HG03135 (cell line): Measurements from ENCODE around the gene ST6GAL1.

ENCODE experiments used
- ATAC-seq: cut with Tn5 transposase; IDR thresholded peaks from one replicate; pipeline ENCODE4 v1.9.1; 2021; ENCODE audit warnings: mild to moderate bottlenecking, moderate library complexity; ENCODE audit not compliant: unreplicated experiment

ST6GAL1 gene

DNA sequence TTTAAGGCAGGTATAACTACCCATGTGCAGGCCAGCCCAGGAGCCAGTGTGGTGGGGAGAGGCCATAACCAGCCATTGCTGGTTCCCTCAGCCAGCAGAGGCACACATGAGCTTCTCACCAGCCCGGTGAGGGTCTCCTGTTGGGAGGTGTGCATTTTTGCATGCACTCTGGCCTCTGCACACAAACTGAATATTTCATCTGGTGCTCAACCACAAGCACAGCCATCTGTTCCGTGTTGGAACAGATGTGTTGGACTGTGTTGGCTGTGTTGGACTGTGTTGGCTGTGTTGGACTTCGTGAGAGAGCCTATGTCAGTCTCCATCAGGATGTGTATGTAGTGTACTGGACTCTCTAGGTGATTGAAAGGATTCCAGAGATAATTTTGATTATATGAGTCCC is 141.8 kb downstream of the ST6GAL1 start:
- no peak for ATAC-seq

DNA sequence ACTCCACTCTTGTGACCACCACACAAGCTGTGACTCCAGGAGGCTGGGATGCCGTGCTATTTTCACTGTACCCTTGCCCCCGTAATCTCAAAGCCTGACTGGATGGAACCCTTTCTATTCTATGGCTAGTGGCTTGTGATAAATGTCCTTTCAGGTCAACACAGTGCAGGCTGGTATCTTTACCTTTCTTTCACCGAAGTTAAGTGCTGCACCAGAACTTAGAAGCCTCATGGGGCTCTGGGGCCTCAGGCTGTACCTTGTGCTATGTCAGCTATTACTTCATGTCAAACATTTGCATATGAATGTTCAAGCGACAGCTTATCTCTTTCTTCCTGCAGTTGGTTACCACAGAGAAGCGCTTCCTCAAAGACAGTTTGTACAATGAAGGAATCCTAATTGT is 142.2 kb downstream of the ST6GAL1 start:
- no peak for ATAC-seq

DNA sequence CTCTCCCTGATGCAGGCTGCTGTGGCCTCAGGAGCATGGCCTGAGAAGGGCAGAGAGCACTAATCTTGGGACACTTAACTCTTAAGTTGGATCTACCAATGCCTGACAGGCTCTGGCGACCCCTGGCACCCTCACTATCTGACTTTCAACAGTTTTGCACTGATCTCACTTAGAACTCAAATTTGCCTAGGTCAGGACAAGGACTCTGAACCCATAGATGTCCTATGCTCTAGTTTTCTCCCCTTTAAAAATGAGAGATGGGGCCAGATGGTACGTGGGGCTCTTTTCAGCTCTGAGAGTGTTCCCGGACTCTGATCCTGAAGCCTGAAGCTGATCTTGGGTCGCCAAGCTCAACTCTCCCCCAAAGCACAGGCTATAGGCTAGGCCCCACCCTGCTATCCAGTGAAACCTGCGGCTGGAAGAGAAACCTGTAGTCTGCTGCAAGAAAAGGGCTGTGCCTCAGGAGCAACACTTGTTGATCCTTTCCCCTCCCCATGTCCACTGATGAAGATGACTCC is 143.3 kb downstream of the ST6GAL1 start:
- no peak for ATAC-seq

DNA sequence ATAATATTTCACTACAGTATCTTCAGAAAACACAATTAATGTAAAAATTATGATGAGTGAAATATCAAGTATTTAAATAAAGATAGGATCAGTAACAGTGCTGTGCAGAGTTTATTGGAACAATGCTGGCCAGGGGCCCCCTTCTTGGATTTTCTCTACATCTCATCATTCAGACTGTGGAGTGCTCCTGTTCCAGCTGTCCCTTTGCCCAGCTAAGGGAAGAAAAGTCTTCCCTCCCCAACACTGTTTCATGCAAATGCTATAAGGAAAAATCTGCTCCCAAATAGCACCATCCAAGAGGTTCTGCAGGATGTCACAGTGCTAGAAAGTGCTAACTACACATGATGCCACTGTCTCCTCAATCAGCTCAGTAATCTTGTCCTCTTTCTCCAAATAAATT is 144.5 kb downstream of the ST6GAL1 start:
- ATAC-seq: no peak

DNA sequence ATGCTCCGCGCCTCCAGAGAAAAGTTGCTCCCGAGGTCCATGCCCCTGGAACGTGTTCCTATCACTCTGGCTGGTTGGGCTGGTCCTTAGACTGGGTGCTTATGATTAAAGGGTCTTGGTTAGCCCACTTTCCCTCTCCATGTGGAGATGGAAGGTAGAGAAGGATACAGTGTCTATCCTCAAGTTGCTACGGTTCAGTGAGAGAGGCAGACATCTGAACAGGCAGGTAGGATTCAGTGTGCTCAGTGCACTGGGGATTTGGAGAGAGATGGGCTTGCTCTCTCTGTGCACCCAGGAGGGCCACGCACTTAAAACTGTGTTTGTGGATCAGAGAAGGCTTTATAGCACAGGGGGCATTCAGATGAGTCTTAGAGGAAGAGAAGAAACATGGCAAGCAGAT is 146.0 kb downstream of the ST6GAL1 start:
- ATAC-seq: no peak

DNA sequence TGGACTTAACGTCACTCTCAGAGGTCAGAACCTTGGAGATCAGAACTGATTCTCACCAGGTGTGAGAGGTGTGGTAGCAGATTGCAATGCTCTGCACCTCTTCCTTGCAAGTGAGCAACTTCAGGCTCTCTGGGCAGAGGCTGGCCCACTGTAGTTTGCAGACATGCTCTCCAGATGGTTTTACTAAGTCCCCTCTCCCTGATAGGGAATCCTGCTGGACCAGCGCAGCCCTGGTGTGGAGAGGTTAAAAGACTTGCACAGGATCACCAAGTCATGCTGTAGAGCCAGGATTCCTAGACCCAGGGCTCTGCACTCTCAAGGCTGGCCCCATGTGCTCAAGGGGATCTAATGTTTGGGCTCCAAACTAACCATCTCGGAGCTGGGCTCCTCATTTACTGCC is 146.8 kb downstream of the ST6GAL1 start:
- no peak for ATAC-seq

DNA sequence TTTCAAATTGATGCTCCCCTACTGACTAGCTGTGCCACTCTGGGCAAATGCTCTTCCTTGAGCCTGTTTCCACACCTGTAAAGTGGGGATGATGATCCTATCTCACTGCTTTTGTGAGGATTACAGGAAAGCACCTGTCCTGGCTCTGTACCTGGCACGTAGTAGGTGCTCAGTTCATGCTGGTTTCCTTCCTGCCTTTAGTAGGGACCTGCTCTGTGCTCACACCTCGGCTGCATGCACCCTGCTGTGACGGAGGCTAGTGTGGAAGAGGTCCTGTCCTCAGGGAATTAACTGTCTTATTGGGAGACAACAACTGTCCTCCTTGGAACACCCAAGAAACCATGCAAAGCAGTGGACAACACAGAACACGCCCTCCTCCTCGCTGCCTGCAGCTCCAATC is 147.2 kb downstream of the ST6GAL1 start:
- ATAC-seq: no peak

DNA sequence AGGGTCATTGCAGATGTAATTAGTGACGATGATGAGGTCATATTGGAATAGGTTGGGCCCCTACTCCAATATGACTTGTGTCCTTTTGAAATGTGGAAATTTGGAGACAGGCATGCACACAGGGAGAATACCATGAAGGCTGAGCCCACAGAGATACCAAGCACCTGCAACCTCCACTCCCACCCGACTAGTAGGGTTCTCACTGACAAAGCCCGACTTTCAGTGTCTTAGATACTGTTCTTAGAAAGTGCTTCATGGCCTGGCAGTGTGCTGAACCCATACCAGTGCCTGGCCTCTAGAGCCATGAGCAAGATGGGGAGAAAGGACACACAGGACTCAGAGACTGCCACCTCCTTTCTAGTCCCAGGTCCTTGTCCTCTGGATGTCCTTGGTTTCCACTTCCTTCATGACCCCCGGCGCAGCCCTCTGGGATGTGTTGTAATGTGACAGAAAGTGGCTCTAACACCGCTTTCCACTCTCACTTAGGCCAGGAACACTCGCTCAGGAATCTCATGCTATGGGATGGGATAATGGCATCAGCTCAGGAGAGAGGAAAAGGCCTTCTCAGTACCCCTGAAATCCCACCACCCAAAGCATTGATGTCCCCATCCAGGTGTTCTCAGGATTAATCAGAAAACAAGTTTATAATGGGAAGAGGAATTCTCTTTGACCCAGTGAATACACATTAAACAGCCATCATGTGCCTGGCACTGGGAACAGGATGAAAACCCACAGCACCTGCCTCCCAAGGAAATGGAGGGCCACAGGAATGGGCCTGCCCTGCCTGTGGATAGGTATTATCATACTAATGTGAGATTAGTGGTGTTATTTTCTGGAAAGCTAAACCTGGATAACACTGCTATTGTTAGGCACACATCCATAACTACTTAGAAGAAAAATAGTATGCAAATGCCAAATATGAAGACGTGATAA is 149.0 kb downstream of the ST6GAL1 start:
- ATAC-seq: no peak

DNA sequence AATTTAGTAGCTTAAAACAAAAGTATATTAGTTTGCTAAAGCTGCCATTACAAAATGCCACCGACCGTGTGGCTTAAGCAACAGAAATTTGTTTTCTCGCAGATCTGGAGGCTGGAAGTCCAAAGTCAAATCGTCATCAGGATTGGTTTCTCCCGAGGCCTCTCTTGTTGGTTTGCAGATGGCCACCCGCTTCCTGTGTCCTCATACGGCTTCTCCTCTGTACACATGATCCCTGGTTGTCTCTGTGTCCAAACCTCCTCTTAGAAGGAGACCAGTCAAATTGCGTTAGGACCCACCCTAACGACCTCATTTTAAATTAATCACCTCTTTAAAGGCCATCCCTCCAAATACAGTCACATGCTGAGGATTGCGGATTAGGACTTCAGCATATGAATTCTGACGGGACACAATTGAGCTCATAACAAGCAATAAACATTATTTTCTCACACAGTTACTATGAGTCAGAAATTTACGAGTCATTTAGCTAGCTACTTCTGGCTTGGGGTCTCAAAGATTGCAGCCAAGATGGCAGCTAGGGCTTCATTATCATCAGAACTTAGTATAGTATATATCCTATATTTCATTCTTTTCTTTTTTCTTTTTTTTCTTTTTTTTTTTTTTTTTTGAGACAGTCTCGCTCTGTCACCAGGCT is 150.6 kb downstream of the ST6GAL1 start:
- no peak for ATAC-seq

DNA sequence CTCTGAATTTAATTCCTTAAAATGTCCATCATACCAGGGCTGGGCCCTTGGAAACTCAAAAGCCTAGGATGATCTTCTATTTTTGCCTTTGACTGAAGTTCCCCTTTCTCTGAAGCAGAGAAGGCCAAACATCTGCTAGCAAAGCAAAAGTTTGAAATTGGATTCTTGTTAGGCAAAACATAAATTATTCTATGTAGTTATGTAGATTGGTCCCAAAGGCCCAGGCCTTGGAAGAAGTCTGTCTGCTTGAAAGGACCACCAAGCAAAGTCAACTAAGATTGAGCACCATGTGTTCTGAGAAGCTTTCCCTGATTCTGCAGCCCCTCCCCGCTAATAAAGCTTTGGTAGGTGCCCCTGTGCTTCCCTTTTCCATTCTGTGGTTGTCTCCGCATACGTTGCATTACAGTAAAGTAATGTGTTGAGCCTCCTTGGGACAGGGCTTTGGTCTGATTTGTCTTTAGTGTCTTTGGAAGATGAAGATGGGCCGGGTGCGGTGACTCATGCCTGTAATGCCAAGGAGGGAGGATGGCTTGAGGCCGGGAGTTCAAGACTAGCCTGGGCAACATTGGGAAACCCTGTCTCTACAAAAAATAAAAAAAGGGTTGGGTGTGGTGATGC is 152.5 kb downstream of the ST6GAL1 start:
- ATAC-seq: no peak

DNA sequence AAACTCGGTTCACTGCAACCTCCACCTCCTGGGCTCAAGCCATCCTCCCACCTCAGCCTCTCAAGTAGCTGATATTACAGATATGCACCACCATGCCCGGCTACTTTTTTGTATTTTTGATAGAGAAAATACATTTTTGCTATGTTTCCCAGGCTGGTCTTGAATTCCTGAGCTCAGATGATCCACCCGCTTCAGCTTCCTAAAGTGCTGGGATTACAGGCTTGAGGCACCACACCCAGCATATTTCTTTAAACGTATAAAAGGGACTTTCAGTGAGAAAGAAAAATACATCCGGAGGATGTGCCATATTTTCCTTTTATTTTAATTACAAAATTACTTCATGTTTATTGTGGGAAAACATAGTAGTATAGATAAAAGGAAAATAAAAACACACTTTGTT is 153.8 kb downstream of the ST6GAL1 start:
- ATAC-seq: no peak

DNA sequence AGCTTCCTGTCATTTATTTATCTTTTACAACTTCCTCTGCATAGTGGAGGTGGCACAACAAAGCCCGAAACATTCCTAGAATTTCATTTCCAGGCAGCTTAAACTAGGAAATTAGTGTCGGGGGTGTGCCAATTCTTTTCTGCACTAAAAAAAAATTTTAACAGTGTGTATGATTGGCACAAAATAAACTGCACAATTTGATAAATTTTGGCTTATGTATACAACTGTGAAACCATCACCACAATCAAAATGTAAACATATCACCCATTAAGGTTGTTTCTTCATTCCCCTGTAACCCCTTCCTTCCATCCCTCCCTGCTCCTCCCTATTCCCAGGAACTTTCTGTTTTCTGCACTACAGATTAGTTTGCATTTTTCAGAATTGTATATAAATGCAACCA is 154.3 kb downstream of the ST6GAL1 start:
- ATAC-seq: no peak

DNA sequence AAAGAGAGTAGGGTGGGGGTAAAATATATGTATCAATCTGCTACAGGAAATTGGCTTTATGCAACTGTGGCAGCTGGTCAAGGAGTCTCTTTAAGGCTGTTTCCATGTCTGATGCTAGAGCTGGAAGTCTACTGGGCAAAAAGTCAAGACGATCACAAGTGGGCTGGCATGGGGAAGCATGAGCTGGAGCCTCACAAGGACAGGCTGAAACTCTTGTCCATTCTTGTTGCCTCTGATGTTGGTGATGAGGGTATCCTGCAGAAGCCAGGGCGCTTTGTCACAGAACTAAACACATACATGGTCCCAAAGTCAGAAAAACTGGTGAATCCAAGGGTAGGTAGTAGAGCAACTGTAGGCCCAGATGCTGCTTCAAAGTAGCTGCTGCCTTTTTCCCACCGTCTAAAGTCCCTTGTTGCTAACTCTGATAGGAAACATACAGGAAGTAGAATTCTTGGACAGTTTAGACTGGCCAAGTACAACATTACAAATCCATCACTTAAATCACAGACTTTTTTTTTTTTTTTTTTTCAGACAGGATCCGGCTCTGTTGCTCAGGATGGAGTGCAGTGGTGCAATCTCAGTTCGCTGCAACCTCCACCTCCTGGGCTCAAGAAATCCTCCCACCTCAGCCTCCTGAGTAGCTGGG is 154.8 kb downstream of the ST6GAL1 start:
- ATAC-seq: no peak

DNA sequence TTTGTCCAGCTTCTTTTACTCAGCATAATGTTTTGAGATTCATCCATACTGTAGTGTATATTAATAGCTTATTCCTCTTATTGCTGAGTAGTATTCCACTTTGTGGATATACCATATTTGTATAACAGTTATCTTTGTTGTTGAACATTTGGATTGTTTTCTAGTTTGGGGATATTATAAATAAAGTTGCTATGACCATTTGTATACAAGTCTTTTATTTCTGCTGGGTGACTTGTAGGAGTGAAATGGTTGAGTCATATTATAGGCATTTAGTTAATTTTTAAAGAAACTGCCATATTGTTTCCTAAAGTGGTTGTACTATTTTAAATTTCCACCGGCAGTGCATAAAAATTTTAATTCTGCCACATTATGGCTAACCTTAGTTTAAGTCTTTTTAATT is 155.6 kb downstream of the ST6GAL1 start:
- ATAC-seq: no peak

DNA sequence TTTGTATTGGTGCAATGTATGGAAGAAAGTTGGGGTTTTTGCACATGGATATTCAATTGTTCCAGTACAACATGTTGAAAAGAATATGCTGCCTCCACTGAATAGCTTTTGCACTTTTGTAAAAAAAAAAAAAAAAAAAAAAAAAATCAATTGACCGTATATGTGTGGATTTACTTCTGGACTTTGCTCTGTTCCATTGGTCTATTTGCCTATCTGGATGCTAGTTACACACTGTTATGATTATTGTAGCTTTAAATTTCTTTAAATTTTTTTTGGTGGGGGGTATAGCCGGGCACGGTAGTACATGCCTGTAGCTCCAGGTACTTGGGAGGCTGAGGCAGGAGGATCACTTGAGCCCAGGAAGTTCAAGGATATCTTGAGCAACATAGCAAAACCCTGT is 156.5 kb downstream of the ST6GAL1 start:
- ATAC-seq: no peak

DNA sequence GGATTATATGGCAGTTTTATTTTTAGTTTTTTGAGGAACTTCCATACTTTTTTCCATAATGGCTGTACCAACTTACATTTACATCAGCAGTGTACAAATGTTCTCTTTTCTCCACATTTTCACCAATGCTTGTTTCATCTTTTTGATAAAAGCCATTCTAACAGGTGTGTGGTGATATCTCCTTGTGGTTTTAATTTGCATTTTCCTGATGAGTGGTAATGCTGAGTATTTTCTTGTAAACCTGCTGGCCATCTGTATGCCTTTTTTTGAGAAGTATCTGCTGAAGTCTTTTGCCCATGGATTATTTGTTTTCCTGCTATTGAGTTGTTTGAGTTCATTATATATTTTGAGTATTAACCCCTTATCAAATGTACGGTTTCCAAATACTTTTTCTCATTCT is 158.4 kb downstream of the ST6GAL1 start:
- no peak for ATAC-seq

DNA sequence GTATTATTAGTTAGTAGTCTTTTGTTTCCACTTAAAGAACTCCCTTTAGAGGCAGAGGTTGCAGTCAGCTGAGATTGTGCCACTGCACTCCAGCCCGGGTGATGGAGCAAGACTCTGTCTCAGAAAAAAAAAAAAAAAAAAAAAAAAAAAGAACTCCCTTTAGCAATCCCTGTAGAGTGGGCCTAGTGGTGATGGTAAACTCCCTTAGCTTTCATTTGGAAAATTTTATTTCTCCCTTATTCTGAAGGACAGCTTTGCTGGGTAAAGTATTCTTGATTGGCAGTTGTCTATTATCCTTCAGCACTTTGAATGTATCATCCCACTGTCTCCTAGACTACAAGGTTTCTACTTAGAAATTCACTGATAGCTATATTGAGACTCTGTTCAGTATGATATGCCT is 163.0 kb downstream of the ST6GAL1 start:
- ATAC-seq: no peak

DNA sequence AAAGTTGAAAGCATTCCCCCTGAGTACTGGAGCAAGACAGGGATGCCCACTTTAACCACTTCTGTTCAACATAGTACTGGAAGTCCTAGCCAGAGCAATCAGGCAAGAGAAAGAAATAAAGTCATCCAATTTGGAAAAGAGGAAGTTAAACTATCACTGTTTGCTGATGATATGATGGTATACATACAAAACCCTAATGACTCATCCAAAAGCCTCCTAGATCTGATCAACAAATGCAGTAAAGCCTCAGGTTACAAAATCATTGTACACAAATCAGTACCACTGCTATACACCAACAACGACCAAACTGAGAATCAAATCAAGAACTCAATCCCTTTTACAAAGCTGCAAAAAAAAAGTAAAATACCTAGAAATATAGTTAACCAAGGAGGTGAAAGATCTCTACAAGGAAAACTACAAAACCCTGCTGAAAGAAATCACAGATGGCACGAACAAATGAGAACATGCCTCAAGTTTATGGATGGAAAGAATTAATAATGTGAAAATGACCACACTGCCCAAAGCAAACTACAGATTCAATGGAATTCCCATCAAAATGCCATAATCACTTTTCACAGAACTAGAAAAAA is 168.7 kb downstream of the ST6GAL1 start:
- ATAC-seq: no peak

DNA sequence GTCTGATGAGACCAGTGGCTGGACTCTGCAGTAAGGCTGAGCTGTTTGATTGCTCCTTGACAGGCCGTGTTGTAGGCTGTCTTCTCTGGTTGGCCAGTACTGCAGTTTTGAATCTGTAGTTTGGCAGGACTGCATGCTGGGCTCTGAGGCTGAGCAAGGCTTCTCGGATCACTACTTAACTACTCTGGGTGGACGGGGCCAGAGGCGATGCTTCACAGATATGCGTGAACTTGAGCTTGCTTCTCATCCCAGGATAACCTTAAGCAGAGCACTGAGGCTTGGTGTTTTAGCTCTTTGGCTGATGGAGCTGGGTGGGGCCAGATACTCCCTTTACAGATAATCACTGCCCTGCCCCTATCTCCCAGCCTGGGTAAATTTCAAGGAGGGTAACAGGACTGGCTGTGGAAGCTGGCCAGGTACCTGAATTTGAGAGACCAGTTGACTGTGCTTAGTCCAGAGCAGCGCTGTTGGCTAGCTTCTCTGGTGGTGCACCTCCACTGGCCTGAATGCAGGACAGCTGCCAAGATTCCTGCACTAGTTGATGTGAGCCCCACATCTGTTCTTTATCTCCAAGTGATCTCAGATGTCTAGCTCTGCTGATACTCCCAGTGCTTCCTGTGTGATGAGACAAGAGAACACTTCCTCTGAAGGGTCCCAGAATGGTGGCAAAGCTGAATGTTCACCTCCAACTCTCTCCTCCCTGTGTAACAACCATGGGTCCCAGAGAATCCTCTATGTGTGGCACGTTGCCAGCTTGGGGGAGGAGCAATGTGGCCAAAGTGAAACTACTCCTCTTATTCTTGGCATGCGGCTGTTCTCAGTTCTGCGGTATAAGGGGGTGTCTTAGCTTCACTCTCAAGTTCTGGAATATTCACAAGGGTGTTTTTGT is 171.1 kb downstream of the ST6GAL1 start:
- no peak for ATAC-seq

DNA sequence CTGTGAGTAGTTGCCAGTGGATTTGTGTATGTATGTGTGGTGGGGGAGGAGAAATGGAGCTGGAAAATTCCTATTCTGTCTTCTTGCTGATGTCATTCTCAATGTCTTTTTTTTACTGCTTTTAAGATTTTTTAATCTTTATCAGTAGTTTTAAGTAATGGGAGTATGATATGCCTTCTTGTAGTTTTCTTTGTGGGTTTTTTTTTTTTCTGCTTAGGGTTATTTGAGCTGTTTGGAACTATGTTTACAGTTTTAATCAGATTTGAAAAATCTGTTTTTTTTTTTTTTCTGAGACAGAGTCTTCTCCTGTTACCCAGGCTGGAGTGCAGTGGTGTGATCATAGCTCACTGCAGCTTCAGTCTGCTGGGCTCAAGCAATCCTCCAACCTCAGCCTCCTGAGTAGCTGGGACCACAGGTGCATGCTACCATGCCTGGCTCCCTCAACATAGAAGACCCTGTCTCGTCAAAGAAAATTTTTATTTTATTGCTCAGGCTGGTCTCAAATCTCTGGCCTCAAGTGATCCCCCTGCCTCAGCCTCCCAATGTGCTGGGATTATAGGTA is 171.8 kb downstream of the ST6GAL1 start:
- no peak for ATAC-seq
